GDM1 (cell line): ENCODE results near the gene POM121L2.

ENCODE experiments used
- DNase-seq: peaks from one replicate; lab custom pipeline; 2025; lab: John Stamatoyannopoulos, UW

POM121L2 gene

DNA sequence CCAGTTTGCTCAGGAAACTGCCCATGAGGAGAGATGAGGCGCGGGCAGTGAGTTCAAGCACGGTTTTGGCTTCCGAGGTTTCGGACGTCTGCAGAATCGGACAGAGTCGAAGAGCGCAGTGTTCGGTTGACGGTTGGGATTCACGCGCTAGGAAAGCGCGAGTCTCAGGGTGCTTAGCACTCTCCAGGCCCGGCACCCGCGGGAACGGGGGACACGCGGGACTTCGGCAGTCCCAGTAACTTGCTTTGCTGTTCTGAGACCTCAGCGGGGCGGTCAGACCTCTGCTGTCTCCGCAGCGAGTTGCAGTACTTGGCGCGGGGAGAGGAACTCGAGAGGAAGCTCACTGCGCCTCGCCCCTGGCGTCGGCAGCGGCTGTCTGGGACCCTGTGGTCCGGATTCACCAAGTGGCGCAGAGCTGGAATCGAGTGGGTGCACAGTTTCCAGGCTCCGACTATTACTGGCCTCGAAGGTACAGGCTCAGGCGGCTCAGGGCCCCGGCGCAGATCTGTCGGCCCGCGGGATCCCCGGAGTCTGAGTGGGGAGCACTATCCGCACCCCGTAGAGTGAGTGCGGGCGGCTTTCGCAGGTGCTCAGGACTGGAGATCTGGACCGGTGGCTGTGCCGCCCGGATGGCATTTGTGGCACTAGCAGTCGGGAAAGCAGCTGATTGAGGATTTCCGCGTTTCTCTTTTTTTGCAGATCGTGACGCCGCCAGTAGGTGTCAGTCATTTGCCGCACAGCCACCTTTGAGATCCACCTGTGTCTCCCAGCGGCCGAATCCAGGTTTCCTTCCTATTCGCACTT is at the start of gene POM121L2:
POM121L2 (minus strand) TSS at position 128 of the 804 bp plus-strand sequence; CDS start at position 25, 103 bp downstream.
- peak; percentile 42 for DNase-seq

DNA sequence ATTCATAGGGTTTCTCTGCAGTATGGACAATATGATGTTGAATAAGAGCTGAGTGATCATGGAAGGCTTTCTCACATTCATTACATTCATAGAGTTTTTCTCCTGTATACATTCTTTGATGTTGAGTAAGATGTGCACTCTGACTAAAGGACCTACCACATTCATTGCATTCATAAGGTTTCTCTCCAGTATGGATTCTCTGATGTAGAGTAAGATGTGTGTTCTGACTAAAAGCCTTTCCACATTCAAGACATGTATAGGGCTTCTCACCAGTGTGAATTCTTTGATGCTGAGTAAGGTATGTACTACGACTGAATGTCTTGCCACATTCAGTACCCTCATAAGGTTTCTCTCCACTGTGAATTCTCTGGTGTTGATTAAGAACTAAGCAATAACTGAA is 47.2 kb upstream of the POM121L2 start:
- no peak for DNase-seq

DNA sequence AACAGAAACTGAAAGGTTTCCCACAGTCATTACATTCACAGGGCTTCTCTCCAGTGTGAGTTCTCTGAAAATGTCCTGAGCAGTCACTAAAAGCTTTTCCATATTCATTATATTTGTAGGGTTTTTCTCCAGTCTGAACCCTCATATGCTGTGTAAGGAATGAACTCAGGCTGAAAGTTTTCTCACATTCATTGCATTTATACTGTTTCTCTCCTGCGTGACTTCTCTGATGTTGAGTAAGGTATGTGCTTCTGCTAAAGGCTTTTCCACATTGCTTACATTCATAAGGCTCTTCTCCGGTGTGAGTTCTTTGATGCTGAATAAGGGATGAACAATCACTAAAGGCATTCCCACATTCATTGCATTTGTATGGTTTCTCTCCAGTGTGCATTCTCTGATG is 46.7 kb upstream of the POM121L2 start:
- no peak for DNase-seq

DNA sequence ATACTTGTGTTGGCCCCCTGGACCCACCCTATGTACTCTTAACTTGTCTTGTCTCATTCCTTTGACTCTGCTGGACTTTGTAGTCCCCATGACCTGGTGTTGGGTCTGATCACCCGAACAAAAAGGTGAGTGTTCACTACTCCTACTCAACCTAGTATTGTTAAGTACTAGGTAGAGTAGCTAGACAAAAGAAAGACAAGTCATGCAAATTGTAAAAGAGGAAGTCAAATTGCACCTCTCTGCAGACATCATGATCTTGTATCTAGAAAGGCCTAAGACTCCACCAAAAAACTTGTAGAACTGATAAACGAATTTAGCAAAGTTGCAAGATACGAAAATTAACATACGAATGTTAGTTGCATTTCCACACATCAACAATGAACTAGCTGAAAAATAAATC is 40.8 kb upstream of the POM121L2 start:
- DNase-seq: no peak

DNA sequence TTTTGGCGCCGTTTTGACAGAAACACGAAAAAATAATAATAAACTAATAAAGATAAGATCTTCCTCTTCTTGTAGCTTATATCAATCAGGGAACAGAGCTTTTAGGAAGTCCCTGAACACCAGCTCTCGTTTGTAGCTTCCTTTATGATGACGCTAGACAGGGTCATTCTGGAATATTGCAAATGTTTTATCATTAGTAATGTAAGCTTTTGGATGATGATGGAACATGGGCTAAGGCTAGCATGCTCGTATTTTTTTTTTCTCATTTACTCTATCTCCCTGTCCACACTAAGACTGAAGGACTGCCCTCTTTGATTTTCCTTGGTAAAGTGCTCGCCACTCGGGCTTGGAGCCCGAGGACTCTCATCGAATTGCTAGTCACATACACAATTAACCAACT is 22.1 kb upstream of the POM121L2 start:
- no peak for DNase-seq

DNA sequence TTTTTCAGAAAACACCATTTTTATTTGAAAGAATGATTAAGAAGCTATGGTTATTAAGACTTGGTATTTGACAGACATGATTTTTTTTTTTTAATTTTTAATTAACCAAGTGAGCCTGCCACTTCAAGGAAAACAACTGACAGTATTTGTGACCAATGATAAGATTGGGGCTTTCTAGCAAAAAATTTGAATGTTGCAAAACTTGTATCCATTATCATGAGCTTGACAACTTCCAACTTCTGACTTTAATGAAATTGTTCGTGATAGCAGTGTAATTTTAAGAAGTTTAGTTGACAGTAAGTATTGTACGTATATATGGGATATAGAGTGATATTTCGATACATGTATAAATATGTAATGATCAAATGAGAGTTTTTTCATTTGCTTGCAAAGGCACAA is 21.6 kb upstream of the POM121L2 start:
- DNase-seq: no peak

DNA sequence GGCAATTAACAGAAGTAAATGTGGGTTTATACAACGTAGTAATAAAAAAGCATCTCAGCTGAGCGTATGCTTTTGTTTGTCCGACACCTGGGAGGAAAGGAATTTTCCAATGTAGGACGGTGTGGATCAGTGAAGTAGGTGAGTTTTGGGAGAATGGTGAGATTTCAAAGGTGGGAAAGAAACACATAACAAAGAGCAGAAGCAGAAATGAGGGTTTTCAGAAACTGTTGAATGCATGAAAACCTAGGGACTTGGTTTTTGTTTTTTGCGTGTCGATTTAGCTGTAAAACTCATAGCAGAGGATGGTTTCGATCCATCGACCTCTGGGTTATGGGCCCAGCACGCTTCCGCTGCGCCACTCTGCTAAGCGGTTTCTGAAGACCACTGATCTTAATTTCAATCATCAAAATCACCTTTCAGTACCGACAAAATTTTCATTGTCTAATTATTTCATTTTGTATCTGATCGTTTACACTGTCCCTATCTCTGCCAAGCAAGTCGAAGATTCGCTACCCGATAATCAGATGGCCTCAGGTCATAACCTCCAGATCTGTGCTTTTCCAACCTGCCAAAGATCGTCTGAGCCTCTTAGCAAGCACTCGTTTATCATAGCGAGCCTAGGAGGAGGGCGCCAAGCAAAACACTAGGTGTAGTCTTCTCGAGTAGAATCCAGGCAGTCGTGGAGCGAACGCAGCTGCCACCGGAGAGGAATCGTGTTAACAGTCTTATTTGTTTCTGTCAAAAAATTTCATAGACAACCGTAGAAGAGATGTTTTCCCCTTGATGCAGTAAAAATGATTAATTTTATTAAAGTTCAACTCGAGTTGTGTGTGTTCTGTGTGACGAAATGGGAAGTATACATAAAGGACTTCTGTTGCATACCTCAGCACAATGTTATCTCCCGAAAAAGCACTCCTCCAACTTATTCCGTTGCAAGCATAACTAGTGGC is 20.9 kb upstream of the POM121L2 start:
- DNase-seq: peak; percentile 20

DNA sequence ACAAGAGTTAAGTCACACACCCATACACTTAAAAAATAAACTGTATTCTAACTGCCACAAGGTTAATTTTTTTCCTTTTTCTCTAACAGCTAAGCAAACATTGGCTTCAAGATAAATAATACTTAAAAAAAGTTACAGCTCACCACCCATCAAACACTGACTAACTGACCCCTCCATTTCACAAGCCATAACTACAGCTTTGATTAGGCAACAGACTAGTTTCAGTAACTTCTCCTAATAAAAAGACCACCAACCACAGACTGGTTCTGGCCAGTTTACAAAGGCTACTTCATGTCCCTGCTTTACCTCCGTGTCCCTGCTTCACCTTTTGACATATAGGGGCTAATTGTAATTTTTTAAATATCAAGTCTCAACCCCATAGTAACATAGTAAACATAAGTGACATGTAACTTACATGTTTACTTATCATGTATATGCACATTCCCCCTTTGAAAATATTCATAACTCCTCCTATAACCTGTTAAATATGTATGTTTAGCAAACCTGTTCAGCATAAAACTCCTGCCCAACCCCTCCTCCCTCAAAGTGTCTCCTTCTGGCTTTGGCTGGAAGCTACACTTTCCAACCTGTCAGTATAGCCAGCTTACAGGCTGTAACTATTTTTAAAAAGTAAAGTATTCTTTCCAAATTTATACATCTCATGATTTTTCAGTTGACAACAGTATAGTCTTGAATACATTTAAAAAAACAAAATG is 15.1 kb upstream of the POM121L2 start:
- DNase-seq: no peak

DNA sequence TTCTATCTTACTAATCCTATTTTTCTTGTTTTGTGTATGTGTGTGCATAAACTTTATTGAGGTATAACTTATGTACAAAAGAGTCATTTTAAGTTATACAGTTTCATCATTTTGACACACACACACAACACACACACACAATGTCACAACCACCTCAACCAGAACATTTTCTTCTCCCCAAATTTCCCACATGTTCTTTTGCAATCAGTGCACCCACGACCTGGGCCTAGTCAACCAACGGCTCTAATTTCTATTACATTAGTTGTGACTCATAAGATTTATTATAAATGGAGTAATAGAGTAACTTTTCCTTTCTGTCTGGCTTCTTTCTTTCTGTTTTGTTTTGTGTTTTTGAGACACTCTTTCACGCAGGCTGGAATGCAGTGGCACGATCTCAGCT is 9.8 kb upstream of the POM121L2 start:
- no peak for DNase-seq

DNA sequence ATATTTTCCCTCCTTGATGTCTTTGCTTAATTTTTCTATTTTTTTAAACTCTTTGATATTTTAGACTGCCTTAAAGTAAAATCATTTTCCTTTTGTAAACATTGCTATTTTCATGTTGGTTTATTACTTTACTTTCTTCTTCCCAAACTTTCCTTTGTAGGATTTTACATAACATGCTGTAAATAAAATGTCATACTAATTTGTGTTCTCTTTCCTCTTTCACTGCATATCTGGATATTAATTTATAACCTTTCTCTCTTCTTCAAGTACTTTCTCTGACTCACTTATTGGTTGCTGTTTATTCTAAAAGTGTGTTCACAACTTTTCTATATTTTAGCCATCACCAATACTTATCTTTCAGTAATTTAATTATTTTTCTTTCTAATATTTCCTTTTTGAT is 9.3 kb upstream of the POM121L2 start:
- DNase-seq: no peak

DNA sequence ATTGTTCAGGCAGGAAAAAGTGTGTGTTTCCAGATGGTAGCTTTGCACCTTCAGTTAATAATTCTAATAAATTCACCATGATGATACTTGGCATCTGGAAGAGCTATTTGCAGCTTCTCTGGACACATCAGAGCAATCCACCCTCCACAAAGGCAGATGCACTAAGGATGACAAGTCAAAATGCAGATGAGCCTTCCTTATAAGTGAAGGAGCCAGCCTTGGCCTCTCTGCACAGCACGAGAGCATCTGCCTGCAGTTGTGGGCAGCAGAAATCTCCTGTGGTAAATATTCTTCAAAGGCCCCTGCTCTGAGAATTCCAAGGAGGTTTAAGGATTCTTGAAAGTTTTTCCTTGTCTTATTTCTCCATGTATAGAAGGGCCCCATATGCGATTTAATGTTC is 6.9 kb upstream of the POM121L2 start:
- no peak for DNase-seq

DNA sequence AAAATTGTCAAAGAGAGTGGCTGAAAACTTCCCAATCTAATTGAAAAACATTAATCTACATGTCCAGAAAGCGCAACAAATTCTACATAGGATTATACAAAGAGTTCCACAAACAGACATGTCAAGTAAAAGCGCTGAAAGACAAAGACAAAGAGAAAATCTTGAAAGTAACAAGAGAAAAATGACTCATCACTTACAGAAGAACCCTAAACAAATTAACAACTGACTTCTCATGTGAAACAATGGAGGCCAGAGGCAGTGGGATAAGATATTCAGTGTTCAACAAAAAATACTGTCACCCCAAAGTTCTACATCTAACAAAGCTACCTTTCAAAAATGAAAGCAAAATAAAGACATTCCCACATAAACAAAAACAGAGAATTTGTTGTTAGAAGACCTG is 2.0 kb upstream of the POM121L2 start:
- no peak for DNase-seq

DNA sequence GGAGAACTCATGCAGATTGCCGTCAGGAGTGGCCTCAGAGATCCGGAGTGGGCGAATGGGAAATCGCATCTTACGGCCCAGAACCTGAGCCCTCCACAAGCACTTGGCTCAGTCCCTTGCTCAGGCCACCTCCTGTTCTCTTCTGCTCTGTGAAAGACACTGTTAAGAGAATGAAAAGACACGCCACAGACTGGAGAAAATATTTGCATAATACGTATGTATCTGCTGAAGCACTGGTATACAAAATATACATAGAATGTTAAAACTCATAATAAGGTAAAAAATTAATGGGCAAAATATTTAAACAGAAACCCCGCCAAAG is 838 bp upstream of the POM121L2 start:
- DNase-seq: no peak

DNA sequence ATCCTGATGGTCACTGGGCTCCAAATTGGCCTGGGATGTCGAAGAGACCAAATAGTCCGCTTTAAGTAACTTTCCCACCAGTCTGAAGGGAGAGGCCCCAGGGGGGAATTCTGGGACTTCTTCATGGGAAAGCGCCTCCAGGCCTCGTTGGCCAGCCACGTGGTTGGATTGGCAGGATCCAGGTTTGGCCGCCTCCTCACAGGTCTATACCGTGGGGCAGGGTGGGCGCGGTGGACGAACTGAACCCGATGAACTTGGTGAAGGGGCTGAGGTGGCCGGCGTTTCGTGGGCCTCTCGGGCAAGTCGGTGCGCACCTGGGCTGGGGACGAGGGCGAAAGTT is 297 bp downstream of the POM121L2 start:
- DNase-seq: no peak

DNA sequence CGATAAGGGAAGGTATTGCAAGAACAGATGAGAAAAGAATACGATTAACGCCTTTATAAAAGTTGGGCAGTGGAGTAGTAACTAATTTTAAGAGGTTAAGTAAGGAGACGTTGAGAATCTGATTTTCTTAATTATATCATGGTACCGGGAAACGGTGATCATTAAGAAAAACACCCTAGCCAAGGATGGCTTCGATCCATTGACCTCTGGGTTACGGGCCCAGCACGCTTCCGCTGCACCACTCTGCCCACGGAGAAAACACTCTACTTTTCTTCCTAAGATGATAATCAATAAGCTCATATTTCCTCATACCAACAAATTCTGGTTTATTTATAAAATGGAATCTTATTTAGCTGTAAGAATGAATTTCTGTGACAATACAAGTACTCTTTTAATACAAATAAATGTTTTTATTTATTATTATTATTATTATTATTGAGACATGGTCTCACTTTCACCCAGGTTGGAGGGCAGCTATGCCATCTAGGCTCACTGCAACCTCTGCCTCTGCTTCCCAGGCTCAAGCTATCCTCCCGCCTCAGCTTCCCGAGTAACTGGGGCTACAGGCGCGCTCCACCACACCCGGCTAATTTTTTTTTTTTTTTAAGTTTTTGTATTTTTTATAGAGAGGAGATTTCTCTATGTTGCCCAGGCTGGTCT is 8.3 kb downstream of the POM121L2 start:
- no peak for DNase-seq

DNA sequence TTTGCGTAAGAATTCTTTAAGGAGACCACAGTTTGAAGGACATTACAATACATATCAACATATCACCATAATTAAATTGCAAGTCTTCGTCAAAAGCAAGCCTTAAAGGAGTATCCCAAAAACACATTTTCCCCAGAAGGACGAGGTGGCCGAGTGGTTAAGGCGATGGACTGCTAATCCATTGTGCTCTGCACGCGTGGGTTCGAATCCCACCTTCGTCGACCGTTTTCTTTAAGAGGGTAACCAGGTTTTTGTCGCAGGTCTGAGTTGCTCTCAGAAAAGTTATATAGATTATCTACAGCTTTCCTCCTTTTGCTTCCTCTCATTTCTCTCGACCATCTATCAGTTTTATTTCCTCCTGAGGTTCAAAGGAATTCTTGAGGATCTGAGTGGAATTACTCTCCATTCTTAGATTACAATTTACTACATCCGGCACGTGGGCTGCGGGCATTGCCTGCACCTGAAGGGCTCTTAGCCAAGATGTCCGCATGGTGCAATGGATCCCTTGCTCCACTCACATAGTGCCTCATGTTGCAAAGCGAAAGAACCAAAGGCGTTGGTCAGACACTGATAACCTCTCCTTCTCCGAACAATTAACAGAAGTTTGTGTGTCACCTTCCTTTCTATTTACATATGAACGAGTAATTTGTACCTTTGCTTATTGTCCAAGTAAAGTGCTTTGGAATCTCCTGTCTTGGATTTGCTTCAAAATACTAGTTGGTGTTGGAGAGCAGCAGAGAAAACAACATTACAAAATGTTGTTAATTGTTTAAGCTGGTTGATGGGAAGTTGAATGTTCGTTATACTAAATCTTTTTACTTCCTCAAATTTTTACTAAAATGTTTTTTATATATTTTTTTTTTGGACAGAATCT is 14.0 kb downstream of the POM121L2 start:
- DNase-seq: no peak

DNA sequence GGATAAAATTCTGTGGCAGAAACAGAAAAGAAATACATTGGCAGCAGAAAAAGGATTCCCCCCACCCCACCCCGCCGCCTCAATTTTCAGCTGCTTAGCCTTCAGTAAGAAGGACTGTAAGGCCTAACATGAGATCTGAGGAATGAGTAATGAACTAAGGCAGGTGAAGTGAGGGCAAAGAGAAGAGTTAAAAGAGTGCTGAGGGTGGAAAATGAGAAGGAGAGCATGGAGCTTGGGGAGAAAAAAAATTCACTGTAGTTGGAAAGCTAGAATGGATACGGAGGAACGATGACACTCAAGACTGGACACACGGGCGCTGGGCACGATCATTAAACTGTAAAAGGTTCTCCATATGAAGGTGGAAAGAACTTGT is 14.6 kb downstream of the POM121L2 start:
- no peak for DNase-seq

DNA sequence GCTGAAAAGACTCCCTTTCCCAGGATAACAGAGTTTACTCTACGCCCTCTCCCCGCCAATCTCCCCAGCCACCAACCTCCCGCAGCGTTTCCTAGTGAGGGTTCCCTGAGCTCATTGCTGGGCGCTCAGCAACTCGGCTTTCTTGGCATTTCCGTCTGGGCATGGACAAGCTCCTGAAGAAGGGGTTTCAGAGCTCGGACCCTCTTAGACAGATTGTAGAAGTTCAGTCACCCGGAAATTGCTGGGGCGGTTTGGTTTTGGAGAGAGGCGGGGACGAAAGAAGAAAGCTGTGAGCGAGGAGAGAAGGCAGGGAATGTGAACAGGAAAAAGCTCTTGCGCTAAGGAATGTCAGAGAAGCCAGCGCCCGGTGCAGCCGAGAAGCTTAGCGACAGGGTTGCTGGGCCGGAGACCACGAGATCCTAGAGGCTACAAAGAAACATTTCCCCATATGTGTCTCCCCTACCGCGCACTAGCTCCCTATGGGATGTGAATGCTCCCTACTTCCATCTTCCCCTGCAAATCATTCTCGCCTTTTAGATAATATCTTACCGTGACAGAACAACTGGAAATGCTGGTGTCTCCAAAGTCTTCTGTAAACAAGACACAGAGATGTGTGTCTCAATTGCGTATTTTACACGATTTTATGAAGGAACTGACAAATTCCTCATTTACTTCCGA is 15.8 kb downstream of the POM121L2 start:
- DNase-seq: no peak

DNA sequence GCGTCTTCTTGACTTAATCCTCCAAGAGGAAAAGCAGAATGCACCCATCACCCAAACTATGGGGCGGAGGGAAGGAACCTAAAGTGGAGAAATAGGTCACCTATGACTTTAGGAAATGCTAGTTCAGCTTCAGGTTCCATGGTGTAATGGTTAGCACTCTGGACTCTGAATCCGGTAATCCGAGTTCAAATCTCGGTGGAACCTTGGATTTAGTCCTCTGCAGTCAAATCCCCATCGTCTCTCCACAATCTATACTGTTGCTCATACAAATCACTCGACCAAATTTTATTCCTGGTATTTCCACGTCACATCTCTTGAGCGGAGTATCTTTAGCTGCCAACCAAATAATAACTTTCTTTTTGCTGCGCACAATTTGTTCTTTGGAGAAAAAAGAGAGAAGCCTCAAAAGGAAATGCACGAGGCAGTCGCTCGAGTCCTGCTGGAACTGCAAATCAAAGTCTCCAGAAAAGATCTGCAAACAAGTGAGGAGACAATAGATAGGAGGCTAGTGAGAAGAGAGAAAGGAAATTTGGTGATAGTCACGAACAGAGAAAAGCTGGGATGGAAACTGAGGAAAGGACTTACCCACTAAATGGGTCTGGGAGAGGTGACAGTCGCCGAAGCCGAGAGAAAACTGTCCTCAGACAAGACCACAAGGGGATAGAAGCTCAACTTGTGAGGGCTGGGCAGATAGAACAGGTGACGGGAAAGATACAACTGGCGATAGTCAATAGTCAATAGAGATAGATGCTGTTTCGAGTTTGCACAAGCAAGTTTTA is 16.6 kb downstream of the POM121L2 start:
- no peak for DNase-seq

DNA sequence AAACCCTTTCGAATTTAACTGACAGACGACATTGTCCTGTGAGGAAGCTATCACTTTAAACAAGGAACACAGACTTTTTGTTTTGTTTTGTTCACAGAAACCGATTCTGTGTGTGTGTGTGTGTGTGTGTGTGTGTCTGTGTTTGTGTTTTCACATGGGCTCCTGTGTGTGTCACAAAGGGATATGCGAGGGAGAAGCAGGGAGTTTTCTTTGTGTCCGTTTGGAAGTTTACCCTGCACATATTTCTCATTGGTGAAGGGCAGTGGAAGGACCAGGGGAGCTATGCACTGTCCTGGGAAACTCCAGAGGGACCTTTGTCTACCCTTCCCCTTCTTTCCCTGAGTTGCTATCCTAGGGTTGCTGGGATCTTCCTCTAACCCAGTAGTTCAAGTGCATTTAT is 17.7 kb downstream of the POM121L2 start:
- DNase-seq: no peak
